CD4-positive, alpha-beta T cell treated with Interleukin-4 for 4 hours (primary cell): ENCODE data around the gene RABEP1.

Source experiments
- DNase-seq: peaks from one replicate; pipeline ENCODE4 v3.0.0-alpha.2; 2020

Gene RABEP1

GRCh38 chr17:5269241-5269960, 12.7 kb upstream of the RABEP1 start:
- no peak for DNase-seq

- DNase-seq: no peak
Observed at GRCh38 chr17:5272322-5272721, 9.8 kb upstream of the RABEP1 start.

DNA sequence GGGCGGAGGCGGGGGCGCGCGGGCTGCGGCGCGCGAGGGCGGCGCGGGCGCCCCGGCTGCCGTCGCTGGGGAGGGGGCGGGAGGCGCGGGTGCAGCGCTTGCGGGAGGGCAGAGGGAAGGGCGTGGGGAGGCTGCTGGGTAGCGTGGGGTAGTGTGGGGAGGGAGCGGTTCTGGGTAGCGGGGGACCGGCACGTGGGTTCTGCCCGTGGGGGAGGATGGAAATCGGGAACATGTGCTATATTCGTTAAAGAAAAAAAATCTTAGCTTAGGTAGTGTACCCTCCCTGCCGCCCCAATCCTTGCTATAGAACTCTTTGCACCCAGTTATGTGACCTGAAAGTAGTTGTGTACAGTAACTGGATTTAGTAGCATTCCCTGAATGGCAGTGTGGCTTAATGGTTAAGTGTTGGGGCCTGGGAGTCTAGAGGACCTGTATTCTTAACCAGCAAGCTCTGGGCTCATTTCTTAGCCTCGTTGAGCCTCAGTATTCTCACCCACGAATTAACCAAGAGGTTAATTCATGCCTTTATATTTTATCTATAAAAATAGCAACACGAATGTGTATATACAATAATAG, 646 bp downstream of the RABEP1 start:
- peak; percentile 31 for DNase-seq

DNA sequence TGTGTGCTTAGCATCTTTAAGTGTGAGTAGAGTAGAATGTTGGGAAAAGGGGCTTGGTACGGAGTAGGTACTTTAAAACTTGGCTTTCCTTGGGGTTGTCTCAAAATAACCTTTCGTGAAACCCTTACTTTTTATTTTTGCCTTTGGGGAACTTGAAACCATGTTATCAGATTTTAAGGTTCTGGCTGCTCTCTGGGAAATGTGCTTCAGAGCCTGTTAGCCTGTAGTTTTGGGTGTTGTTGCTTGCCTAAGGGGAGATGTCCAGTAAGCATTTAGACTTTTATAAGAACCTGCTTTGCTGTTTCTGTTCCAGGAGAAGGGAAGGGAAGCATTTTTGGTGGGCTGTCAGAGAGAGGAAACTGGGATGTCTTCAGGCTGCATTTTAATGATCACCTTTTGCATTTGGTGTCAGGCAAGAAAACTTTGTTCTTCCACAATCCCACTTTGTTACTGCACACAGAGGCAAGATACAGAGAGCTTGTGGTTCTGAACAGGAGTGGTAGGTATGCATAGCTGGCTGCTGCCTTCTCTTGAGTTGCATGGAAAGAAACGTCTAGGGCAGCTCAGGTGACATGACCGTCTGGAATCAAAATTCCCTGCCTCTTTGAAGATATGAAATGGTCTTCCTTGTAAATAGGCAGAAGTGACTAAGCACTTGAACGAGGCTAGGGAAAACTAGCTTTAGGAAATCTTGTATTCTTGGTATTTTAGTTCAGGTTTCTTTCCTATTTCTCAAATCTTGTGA, 1.7 kb downstream of the RABEP1 start:
- no peak for DNase-seq

DNA sequence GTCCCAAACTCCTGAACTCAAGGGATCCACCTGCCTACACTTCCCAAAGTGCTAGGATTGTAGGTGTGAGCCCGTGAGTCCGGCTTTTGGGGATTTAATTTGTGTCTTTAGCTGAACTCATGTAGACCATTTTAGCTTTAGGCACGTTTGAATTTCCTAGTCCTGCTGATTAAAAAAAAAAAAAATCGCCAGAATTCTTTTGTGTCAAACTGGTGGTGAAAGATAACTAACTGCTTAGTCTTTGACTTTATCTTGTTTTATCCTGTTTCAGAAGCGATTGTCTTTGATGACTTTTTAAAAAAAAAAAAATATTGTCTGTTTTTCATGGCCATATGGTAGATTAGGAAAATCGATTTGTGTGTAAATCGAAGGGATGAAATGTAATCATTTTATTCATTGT, 2.6 kb downstream of the RABEP1 start:
- DNase-seq: no peak

GRCh38 chr17:5286846-5287245, 4.8 kb downstream of the RABEP1 start:
- DNase-seq: no peak

GRCh38 chr17:5291683-5292350, 9.7 kb downstream of the RABEP1 start:
- no peak for DNase-seq

DNA sequence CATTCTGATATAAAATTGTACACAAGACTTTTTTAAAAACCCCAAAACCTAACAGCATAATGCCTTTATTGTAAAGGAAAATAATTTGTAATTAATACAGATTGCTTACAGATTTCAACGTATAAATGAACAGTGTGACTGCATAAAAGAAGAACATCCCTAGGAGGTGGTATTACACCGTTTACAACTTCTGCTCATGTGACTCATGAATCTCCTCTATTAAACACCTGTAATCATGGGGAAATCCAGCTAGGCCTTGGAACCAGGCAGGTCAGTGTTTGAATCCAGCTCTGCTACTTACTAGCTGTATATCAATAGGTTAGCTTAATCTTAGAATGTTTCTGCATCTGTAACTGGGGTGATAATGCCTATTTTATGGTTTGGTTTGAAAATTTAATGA, 15.2 kb downstream of the RABEP1 start:
- peak; percentile 4 for DNase-seq

DNA sequence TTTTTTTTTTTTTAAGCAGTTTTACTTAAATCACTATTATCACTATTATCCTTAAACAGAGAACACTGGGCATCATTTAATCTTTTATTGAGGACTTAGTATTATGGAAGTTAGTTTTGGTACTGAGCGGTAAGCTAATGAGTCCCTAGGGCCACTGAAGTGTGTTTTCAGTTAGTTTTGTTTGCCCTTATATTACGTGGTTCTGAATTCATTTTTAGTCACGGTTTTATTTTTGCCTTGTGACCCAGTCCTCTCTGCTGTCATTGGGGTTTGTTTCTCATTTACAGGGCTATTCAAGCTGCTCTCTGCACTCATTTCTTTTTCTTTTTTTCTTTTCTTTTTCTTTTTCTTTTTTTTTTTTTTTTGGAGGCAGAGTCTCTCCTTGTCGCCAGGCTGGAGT, 17.3 kb downstream of the RABEP1 start:
- DNase-seq: no peak

DNA sequence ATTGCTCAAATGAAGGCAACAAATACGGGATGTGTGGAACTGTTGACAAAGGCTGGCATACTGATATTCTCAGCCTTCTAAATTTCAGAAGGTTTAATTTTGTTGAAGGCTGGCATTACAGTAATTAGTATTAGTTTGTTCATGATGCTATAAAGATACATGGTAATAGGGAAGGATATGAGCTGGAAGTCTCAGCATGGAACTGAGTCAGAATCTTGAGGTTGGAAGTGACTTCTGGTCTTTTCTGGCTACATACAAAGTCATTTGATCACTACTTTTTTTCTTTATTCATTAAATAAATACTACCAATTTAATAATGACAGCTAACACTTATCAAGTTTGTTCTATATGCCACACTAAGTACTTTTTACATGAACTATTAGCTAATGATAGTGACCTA, 22.6 kb downstream of the RABEP1 start:
- DNase-seq: no peak

DNA sequence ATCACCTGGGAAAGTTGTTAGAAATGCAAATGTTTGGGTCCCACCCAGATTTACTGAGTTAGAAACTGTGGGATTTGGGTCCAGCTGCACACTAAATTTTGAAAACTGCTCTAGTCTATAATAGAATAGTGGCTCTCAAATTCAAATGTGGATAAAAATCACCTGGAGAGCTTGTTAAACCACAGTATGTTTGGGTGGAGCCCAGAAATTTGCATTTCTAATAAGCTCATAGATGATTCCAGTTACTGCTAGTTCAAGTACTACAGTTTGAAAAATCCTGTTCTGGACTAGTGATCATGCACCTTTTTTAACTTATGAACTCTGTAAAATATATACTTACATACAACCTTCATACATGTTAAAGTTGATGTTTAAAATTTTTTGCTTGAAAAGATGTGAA, 27.8 kb downstream of the RABEP1 start:
- DNase-seq: no peak

GRCh38 chr17:5325851-5326250, 43.8 kb downstream of the RABEP1 start:
- DNase-seq: no peak

GRCh38 chr17:5329784-5330557, 47.9 kb downstream of the RABEP1 start:
- DNase-seq: peak; percentile 42

- no peak for DNase-seq
Observed at GRCh38 chr17:5330981-5331380, 48.9 kb downstream of the RABEP1 start.

- DNase-seq: no peak
Observed at GRCh38 chr17:5331506-5331905, 49.4 kb downstream of the RABEP1 start.

- no peak for DNase-seq
Observed at GRCh38 chr17:5344914-5345313, 62.8 kb downstream of the RABEP1 start.

- no peak for DNase-seq
Observed at GRCh38 chr17:5352681-5353289, 70.7 kb downstream of the RABEP1 start.

DNA sequence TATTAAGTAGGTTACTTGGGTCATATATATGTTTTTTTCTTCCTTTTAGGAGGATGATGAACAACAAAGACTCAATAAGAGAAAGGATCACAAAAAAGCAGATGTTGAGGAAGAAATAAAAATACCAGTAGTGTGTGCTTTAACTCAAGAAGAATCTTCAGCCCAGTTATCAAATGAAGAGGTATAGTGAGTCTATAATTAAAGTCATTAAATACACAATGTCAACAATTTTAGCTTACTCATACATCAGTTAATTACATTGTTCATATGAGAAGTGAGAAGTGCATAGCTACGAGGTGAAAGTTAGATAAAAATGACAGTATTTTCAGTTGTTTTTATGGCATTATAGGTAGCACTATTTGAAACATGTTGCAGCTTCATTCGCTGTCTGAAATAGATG, 72.2 kb downstream of the RABEP1 start:
- DNase-seq: no peak

GRCh38 chr17:5354886-5355415, 72.9 kb downstream of the RABEP1 start:
- DNase-seq: no peak

DNA sequence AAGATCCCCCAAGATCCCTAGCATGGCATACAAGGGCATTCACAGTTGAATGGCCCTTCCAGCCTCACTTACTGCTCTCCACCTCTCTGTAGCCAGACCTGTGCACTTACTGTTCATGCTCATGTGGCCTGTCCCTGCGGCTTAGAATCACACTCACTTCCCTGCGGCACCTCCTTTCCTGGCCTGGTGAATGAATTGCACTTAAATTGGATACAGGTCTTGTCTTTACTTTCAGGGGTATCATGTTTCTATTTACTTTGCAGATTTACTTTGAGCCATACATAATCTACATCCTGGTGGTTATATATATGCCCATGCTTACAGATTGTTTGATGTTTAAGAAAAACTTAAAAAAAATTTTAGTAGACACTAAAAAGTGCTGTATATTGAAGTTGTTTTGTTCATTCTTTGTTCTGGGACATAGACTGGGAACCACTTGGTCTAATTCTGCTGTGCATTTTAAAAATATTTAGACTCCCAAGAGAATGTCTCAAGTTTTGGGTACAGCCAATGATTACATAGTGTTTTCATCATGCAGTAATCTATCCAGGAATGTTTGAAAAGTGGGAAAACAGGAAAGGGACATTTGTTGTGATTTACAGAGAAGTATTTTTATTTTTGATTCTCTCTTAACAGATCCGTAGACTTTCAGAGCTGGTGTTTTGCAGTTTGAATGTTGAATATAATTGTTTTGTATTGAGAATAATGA, 73.5 kb downstream of the RABEP1 start:
- DNase-seq: no peak

DNA sequence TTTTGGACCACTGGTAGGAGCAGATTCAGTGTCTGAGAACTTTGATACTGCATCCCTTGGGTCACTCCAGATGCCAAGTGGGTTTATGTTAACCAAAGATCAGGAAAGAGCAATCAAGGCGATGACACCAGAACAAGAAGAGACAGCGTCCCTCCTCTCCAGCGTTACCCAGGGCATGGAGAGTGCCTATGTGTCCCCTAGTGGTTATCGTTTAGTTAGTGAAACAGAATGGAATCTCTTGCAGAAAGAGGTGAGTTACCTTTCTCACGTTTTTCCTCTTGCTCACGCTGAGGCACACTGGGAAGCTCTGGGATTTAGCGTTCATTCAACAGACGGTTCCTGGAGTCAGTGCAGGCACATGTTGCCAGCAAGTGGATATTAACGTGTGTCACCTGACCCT, 79.3 kb downstream of the RABEP1 start:
- DNase-seq: no peak
